ENCODE data around the gene DCAF4.

DNA sequence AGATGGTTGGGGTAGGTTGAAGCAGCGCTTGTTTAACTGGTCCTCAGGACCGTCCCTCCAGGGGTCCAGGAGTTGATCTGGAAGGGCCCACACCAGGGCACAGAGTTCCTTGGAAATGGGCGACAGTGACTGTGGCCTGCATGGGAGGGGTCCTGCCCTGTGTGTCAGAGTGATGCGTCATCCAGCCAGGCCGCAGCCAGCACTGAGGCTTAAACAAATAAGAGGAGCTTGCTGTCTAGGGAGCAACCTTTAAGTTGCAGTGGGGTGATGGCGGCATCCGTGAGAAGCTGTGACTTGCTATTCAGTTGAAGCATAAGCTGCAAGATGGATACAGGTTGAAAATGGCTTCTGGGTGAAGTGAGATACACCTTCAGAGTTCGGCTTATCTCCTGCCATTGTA is 20.2 kb downstream of the DCAF4 start:
- TF ChIP-seq, protein P1, sequence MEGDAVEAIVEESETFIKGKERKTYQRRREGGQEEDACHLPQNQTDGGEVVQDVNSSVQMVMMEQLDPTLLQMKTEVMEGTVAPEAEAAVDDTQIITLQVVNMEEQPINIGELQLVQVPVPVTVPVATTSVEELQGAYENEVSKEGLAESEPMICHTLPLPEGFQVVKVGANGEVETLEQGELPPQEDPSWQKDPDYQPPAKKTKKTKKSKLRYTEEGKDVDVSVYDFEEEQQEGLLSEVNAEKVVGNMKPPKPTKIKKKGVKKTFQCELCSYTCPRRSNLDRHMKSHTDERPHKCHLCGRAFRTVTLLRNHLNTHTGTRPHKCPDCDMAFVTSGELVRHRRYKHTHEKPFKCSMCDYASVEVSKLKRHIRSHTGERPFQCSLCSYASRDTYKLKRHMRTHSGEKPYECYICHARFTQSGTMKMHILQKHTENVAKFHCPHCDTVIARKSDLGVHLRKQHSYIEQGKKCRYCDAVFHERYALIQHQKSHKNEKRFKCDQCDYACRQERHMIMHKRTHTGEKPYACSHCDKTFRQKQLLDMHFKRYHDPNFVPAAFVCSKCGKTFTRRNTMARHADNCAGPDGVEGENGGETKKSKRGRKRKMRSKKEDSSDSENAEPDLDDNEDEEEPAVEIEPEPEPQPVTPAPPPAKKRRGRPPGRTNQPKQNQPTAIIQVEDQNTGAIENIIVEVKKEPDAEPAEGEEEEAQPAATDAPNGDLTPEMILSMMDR (IDR thresholded peaks at IDR 0.05) = no peak
- no peak for TF ChIP-seq POLR2A (IDR thresholded peaks at IDR 0.05)
